T-cell (primary cell): Measurements from ENCODE around the gene ANLN. TPM values are rescaled to one million over a fixed set of nuclear protein-coding genes. Genes with fewer than 3 reads are reported as not detected.

ENCODE experiments used
- ATAC-seq, 4 experiments: fragments of 200-7000 bp in 3 of 4; fragments of 150-1000 bp in 1 of 4; cut with Tn5 transposase; replicated peaks in 1 of 4; 1 replicate in 3 of 4; 2 replicates in 1 of 4; pipeline ENCODE4 v1.10.0; 2021; ENCODE audit warnings: moderate library complexity in 3 of 4, mild to moderate bottlenecking in 2 of 4, moderate number of reproducible peaks in 1 of 4
- CTCF ChIA-PET, 2 donors: fragments of 300-600 bp; sonication (Branson Sonifier 250); formaldehyde crosslinking; loops; one replicate each; lab custom pipeline; 2022; ENCODE audit warnings: antibody characterized with exemption in 2 of 2; lab: Charles Lee
- POLR2A ChIA-PET, 2 donors: fragments of 300-600 bp; sonication (Branson Sonifier 250); formaldehyde crosslinking; loops; one replicate each; lab custom pipeline; 2022; ENCODE audit warnings: antibody characterized with exemption in 2 of 2; lab: Charles Lee
- DNase-seq, 35 experiments: peaks; one replicate each; pipeline versions ENCODE4 v3.0.0 to v3.0.0-alpha.2; 2013 to 2023
- H3K27ac ChIP-seq: one replicate; pipeline ENCODE4 v1.5.1; 2013; ENCODE audit warnings: low read length
- H3K27me3 ChIP-seq, 2 experiments: replicated peaks in 1 of 2; 1 replicate in 1 of 2; 2 replicates in 1 of 2; pipeline versions ENCODE4 v1.6.1 to v1.7.0; 2013; ENCODE audit warnings: low read length in 1 of 2, mixed read lengths in 1 of 2; ENCODE audit not compliant: control insufficient read depth in 2 of 2, insufficient read depth in 2 of 2; ENCODE audit errors: extremely low read depth in 1 of 2
- H3K36me3 ChIP-seq, 2 donors: 1 replicate in 1 of 2; 2 replicates in 1 of 2; pipeline versions ENCODE4 v1.6.1 to v1.7.0; 2013; ENCODE audit warnings: low read length in 1 of 2; ENCODE audit not compliant: control insufficient read depth in 2 of 2, insufficient read depth in 1 of 2; ENCODE audit errors: extremely low read depth in 1 of 2
- H3K4me1 ChIP-seq, 2 experiments: 1 replicate in 1 of 2; 2 replicates in 1 of 2; pipeline versions ENCODE4 v1.6.1 to v1.7.0; 2013; ENCODE audit warnings: low read length in 2 of 2, mixed read lengths in 1 of 2; ENCODE audit not compliant: insufficient read depth in 2 of 2, control insufficient read depth in 1 of 2; ENCODE audit errors: extremely low read depth in 1 of 2
- H3K4me3 ChIP-seq, 2 donors: 1 replicate in 1 of 2; 2 replicates in 1 of 2; pipeline versions ENCODE4 v1.5.1 to v1.7.0; 2013; ENCODE audit warnings: mild to moderate bottlenecking in 2 of 2, low read length in 1 of 2, moderate library complexity in 1 of 2; ENCODE audit not compliant: control insufficient read depth in 1 of 2; ENCODE audit errors: extremely low read depth in 1 of 2
- H3K9me3 ChIP-seq: 2 replicates; pipeline ENCODE4 v1.7.0; 2013
- H3K27ac Mint-ChIP-seq, 2 donors: one replicate each; pipeline ENCODE4 v1.8.0; 2020 to 2021; ENCODE audit warnings: mild to moderate bottlenecking in 2 of 2, mixed read lengths in 2 of 2
- H3K27me3 Mint-ChIP-seq, 2 donors: one replicate each; pipeline ENCODE4 v1.8.0; 2021 to 2022; ENCODE audit warnings: mixed read lengths in 2 of 2
- H3K36me3 Mint-ChIP-seq: one replicate; pipeline ENCODE4 v1.8.0; 2021; ENCODE audit warnings: mixed read lengths
- H3K4me1 Mint-ChIP-seq, 3 donors: one replicate each; pipeline ENCODE4 v1.8.0; 2020 to 2022; ENCODE audit warnings: mixed read lengths in 3 of 3, mild to moderate bottlenecking in 1 of 3
- H3K4me3 Mint-ChIP-seq, 3 donors: one replicate each; pipeline ENCODE4 v1.8.0; 2020 to 2022; ENCODE audit warnings: mild to moderate bottlenecking in 3 of 3, mixed read lengths in 3 of 3, moderate library complexity in 3 of 3
- H3K9me3 Mint-ChIP-seq, 3 donors: one replicate each; pipeline ENCODE4 v1.8.0; 2020 to 2022; ENCODE audit warnings: mixed read lengths in 3 of 3
- WGBS: methylation state at CpG from one replicate; pipeline ENCODE4 v1.1.5; 2013; ENCODE audit warnings: missing lambda C conversion rate; ENCODE audit not compliant: insufficient coverage; 5-methylcytosine and 5-hydroxymethylcytosine counted together
- total RNA-seq, 35 experiments: library from RNA in 6 of 35; stranded (reverse) in 6 of 35; fragments of 120-200 nt in 1 of 35; gene quantifications; one replicate each; pipeline versions ENCODE4 v1.2.1 to v1.2.4 and lab custom pipeline; 2013 to 2026

The ANLN gene
- total RNA-seq, 5 donors from 2014 or later (not counting 1 experiment from before 2014, with no cell fraction given): 0.69 to 1.5 (median 1.1) TPM

- no peaks in the 10 kb centered on the region for H3K9me3 Mint-ChIP-seq
- ATAC-seq: no peak
- 100% methylated on average over 1 of the region's 3 CpGs for WGBS
- POLR2A ChIA-PET: no interaction called here
- no peak for DNase-seq
- H3K27me3 Mint-ChIP-seq: peaks cover 0 to 6% of the 10 kb centered on the region in 2 donors
- no peak overlapping the region for H3K27ac Mint-ChIP-seq
- Histone ChIP-seq H3K4me1 (peaks cover 0 to 2% of the 10 kb centered on the region in 2 experiments), H3K9me3 (no peaks in the 10 kb centered on the region), H3K36me3 (no peaks in the 10 kb centered on the region), H3K27ac (no peak overlapping the region), H3K4me3 (no peak overlapping the region), H3K27me3 (no peaks in the 10 kb centered on the region)
- no peaks in the 10 kb centered on the region for H3K36me3 Mint-ChIP-seq
- H3K4me3 Mint-ChIP-seq: no peak overlapping the region
- peaks cover 6 to 10% (median 6%) of the 10 kb centered on the region in 3 donors for H3K4me1 Mint-ChIP-seq
- CTCF ChIA-PET: no interaction called here
These were observed 82.6 kb downstream of the ANLN start for GRCh38 chr7:36472141-36472729.

DNA sequence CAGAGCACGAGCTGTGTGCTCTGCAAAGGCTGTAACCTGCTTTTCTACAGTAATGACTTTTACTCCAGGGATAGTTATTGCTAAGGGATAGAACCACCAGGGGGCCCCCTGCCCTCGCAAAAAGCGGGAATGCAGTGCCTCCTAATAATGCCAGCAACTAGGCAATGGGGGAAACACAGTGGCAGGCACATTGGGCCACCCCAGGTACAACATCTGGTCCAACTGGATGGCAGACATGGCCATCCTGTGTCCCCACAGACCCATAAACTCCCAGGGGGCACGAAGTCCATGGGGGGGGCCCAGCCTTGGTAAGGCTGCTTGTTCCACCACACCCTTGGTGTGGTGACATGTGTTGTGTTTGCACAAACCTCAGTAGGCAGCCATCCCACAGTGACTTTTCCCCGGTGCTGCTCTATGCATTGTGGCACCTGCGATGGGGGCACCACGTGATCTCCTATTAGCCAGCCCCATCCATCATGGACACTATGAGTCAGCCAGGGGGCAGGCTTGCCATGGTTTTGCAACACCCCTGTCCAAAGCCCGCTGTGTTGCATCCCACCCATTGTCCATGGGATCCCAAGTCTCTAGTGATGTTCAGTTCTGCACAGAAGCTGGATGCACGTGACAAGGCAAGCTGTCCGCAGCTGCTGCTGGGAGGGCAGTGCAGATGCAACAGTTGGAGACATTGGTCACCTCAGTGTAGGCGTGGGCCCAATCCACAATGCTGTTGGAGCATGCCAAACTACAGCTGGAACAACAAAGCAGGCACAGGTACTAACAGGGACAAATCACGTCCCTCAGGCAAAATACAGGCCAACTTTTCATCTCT lies 84.0 kb downstream of the ANLN start:
- no peak overlapping the region for H3K27ac Mint-ChIP-seq
- Histone ChIP-seq H3K27ac (no peak overlapping the region), H3K4me1 (peaks cover 0 to 2% of the 10 kb centered on the region in 2 experiments), H3K27me3 (no peaks in the 10 kb centered on the region), H3K36me3 (no peaks in the 10 kb centered on the region), H3K9me3 (no peaks in the 10 kb centered on the region), H3K4me3 (no peak overlapping the region)
- H3K4me1 Mint-ChIP-seq: peaks cover 6 to 10% (median 6%) of the 10 kb centered on the region in 3 donors
- H3K36me3 Mint-ChIP-seq: no peaks in the 10 kb centered on the region
- POLR2A ChIA-PET: no interaction called here
- H3K4me3 Mint-ChIP-seq: no peak overlapping the region
- DNase-seq (peak in 7 of 35 experiments; percentile 3 to 24 (median 6)), ATAC-seq (no peak)
- no peaks in the 10 kb centered on the region for H3K9me3 Mint-ChIP-seq
- CTCF ChIA-PET: interaction anchor here in 1 of 2 donors (1.6 kb wide), 1 partner anchor 14 kb away, joined by 5 read pairs; no protein-coding TSS in a partner anchor
- WGBS: 87% methylated on average over 10 of the region's 12 CpGs
- peaks cover 0 to 3% of the 10 kb centered on the region in 2 donors for H3K27me3 Mint-ChIP-seq

- CTCF ChIA-PET: interaction anchor here (1.0 to 1.6 kb wide), 2 partner anchors 13 kb away, joined by 4 to 5 read pairs; no protein-coding TSS in a partner anchor
- DNase-seq (no peak), ATAC-seq (peak in 1 of 4 experiments; percentile 40)
- Histone ChIP-seq H3K9me3 (no peaks in the 10 kb centered on the region), H3K27me3 (no peaks in the 10 kb centered on the region), H3K4me1 (peaks cover 0 to 2% of the 10 kb centered on the region in 2 experiments), H3K36me3 (no peaks in the 10 kb centered on the region), H3K4me3 (no peak overlapping the region), H3K27ac (no peak overlapping the region)
- no peak overlapping the region for H3K4me3 Mint-ChIP-seq
- 33% methylated on average over 6 of the region's 6 CpGs for WGBS
- H3K27me3 Mint-ChIP-seq: peaks cover 0 to 3% of the 10 kb centered on the region in 2 donors
- peaks cover 0 to 6% (median 6%) of the 10 kb centered on the region in 3 donors for H3K9me3 Mint-ChIP-seq
- peaks cover 6 to 10% (median 8%) of the 10 kb centered on the region in 3 donors for H3K4me1 Mint-ChIP-seq
- POLR2A ChIA-PET: interaction anchor here in 1 of 2 donors (0.5 to 0.7 kb wide), 2 partner anchors 364 to 1672 kb away, joined by 3 read pairs; no protein-coding TSS in a partner anchor
- H3K27ac Mint-ChIP-seq: no peak overlapping the region
- H3K36me3 Mint-ChIP-seq: no peaks in the 10 kb centered on the region
These were observed 84.8 kb downstream of the ANLN start for GRCh38 chr7:36474283-36475010.

- no peak overlapping the region for H3K4me3 ChIP-seq
- DNase-seq: no peak
- H3K4me1 ChIP-seq: peaks cover 0 to 2% of the 10 kb centered on the region in 2 experiments
- H3K27ac Mint-ChIP-seq: no peak overlapping the region
- H3K27me3 ChIP-seq: no peaks in the 10 kb centered on the region
- no peak for ATAC-seq
- H3K4me1 Mint-ChIP-seq: peaks cover 10 to 15% (median 13%) of the 10 kb centered on the region in 3 donors
- no peak overlapping the region for H3K4me3 Mint-ChIP-seq
- H3K9me3 ChIP-seq: no peaks in the 10 kb centered on the region
- ChIA-PET CTCF (interaction anchor here in 1 of 2 donors (0.7 to 1.0 kb wide), 2 partner anchors 13 to 196 kb away, joined by 3 to 4 read pairs; no protein-coding TSS in a partner anchor), POLR2A (interaction anchor here in 1 of 2 donors (0.7 kb wide), 1 partner anchor 363 kb away, joined by 3 read pairs; no protein-coding TSS in a partner anchor)
- H3K36me3 Mint-ChIP-seq: no peaks in the 10 kb centered on the region
- peaks cover 0 to 2% of the 10 kb centered on the region in 2 donors for H3K27me3 Mint-ChIP-seq
- no peaks in the 10 kb centered on the region for H3K36me3 ChIP-seq
- no peak overlapping the region for H3K27ac ChIP-seq
- peaks cover 0 to 12% (median 11%) of the 10 kb centered on the region in 3 donors for H3K9me3 Mint-ChIP-seq
These were observed 85.3 kb downstream of the ANLN start for GRCh38 chr7:36475011-36475342.

GRCh38 chr7:36475381-36475780 lies 85.7 kb downstream of the ANLN start:
- H3K27ac ChIP-seq: no peak overlapping the region
- ChIA-PET POLR2A (interaction anchor here in 1 of 2 donors (0.7 kb wide), 1 partner anchor 363 kb away, joined by 3 read pairs; no protein-coding TSS in a partner anchor), CTCF (interaction anchor here in 1 of 2 donors (0.7 to 1.0 kb wide), 2 partner anchors 12 to 195 kb away, joined by 3 to 4 read pairs; no protein-coding TSS in a partner anchor)
- H3K27me3 ChIP-seq: no peaks in the 10 kb centered on the region
- no peaks in the 10 kb centered on the region for H3K36me3 Mint-ChIP-seq
- H3K9me3 Mint-ChIP-seq: peaks cover 0 to 16% (median 12%) of the 10 kb centered on the region in 3 donors
- no peak overlapping the region for H3K4me3 ChIP-seq
- no peaks in the 10 kb centered on the region for H3K9me3 ChIP-seq
- WGBS: no CpG with 5 or more reads among the region's 3 CpGs
- H3K27me3 Mint-ChIP-seq: no peaks in the 10 kb centered on the region
- H3K27ac Mint-ChIP-seq: no peak overlapping the region
- DNase-seq: no peak
- no peak overlapping the region for H3K4me3 Mint-ChIP-seq
- H3K4me1 ChIP-seq: peaks cover 0 to 2% of the 10 kb centered on the region in 2 experiments
- peaks cover 11 to 17% (median 17%) of the 10 kb centered on the region in 3 donors for H3K4me1 Mint-ChIP-seq
- no peak for ATAC-seq
- H3K36me3 ChIP-seq: no peaks in the 10 kb centered on the region
